SU-DHL-6 (cell line): ENCODE measurements around the gene ANXA2R.

Experiments
- CTCF ChIP-seq: fragments of 200-600 bp; sonication (generic); IDR thresholded peaks from one replicate; pipeline ENCODE4 v1.5.1; 2017; ENCODE audit warnings: antibody characterized with exemption, mild to moderate bottlenecking, low read length, moderate library complexity; ENCODE audit not compliant: insufficient read depth, poor library complexity, severe bottlenecking
- EZH2phosphoT487 ChIP-seq: fragments of 200-600 bp; sonication (generic), shearing (Covaris generic); conservative IDR thresholded peaks from 2 replicates; pipeline ENCODE4 v1.6.1; 2018; ENCODE audit warnings: mild to moderate bottlenecking, antibody characterized with exemption, low read length, moderate library complexity, mixed read lengths

- TF ChIP-seq CTCF (no peak), EZH2phosphoT487 (no peak)
Observed at GRCh38 chr5:43006424-43007202, 33.5 kb downstream of the ANXA2R start.
